ENCODE measurements around the gene MAP2K3. TPM values are rescaled to one million over a fixed set of nuclear protein-coding genes. Genes with fewer than 3 reads are reported as not detected.

Gene MAP2K3
- total and polyA plus RNA-seq, 2 of the 8 experiments (the other 6 are each of a cell fraction or from before 2014, with no cell fraction given): 16.9 to 33.5 TPM

DNA sequence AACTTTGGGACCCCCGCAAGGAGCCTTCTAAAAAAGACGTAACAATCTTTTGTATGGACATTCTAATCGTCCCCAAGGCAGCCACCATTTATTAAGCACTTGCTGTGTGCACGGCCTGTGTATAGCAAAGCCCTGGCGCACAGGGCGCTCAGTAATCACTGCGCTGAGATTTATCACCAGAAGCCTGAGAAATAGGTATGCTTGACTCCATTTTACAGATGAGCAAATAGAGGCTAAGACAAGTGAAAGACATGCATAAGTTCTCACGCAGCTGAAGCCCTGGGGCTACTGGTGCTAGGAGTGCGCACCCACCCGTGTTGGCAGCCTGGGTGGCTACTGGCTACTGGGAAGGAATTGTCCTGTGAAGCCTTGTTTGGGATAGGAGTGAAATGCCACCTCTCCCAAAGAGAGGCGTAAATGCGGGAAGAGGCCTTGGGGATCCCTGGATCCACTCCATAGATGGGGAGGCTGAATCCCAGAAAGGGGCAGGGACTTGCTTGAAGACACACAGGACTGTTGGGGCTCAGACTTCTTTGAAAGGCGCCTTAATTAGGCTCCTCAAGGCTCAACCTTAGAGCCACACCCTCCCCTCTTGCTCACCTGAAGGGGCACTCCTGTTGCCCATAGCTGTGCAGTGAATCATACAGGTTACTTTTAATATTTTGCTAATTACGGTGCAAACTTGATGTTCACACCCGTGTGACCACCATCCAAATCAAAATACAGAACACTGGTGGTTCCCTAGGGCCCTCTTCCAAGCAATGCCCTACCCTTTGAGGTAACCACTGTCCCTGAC lies 30.7 kb upstream of the MAP2K3 start (continued):
- TF ChIP-seq KDM1A (IDR thresholded peaks at IDR 0.05; ENCODE audit: borderline replicate concordance, low read length) (peak; percentile 97), CBX5 (IDR thresholded peaks at IDR 0.05; ENCODE audit: low read depth, low read length) (no peak), MAFK (IDR thresholded peaks at IDR 0.05; ENCODE audit: low read depth, low read length) (no peak), RNF2 (IDR thresholded peaks at IDR 0.05; ENCODE audit: borderline replicate concordance, low read depth, low read length, missing control alignments, poor library complexity, severe bottlenecking) (no peak), RBBP5 (IDR thresholded peaks at IDR 0.05; ENCODE audit: borderline replicate concordance, low read depth, low read length) (no peak), SRF (IDR thresholded peaks at IDR 0.05; ENCODE audit: low read depth, low read length) (no peak), GTF2F1 (IDR thresholded peaks at IDR 0.05; ENCODE audit: borderline replicate concordance, low read depth, low read length) (no peak), CTBP2 (IDR thresholded peaks at IDR 0.05; ENCODE audit: borderline replicate concordance, insufficient read depth, insufficient read length, low read length) (no peak), NANOG (IDR thresholded peaks at IDR 0.05; ENCODE audit: insufficient read depth, low read depth, low read length, poor library complexity, severe bottlenecking) (no peak), HDAC2 (IDR thresholded peaks at IDR 0.05; ENCODE audit: borderline replicate concordance in 1 of 2, low read depth in 2 of 2, low read length in 2 of 2) (peak in 1 of 2 experiments; percentile 82; a peak in 1 of 4 replicates), KDM4A (IDR thresholded peaks at IDR 0.05; ENCODE audit: low read depth, low read length, severe bottlenecking) (no peak)
- TF ChIP-seq, protein P1, sequence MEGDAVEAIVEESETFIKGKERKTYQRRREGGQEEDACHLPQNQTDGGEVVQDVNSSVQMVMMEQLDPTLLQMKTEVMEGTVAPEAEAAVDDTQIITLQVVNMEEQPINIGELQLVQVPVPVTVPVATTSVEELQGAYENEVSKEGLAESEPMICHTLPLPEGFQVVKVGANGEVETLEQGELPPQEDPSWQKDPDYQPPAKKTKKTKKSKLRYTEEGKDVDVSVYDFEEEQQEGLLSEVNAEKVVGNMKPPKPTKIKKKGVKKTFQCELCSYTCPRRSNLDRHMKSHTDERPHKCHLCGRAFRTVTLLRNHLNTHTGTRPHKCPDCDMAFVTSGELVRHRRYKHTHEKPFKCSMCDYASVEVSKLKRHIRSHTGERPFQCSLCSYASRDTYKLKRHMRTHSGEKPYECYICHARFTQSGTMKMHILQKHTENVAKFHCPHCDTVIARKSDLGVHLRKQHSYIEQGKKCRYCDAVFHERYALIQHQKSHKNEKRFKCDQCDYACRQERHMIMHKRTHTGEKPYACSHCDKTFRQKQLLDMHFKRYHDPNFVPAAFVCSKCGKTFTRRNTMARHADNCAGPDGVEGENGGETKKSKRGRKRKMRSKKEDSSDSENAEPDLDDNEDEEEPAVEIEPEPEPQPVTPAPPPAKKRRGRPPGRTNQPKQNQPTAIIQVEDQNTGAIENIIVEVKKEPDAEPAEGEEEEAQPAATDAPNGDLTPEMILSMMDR (IDR thresholded peaks at IDR 0.05; ENCODE audit: control extremely low read depth in 1 of 3, insufficient read depth in 1 of 3, low read depth in 1 of 3, low read length in 3 of 3): no peak
- TF ChIP-seq, protein P2, sequence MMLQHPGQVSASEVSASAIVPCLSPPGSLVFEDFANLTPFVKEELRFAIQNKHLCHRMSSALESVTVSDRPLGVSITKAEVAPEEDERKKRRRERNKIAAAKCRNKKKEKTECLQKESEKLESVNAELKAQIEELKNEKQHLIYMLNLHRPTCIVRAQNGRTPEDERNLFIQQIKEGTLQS (IDR thresholded peaks at IDR 0.05; ENCODE audit: insufficient read depth, low read depth, low read length): no peak
